Measurements from ENCODE around the gene THOC6.
"Not testable (repeated sequence)": the region's sequence is repeated elsewhere in the genome, so short reads cannot be mapped to it uniquely, and the experiment has no call there.

THOC6 gene

DNA sequence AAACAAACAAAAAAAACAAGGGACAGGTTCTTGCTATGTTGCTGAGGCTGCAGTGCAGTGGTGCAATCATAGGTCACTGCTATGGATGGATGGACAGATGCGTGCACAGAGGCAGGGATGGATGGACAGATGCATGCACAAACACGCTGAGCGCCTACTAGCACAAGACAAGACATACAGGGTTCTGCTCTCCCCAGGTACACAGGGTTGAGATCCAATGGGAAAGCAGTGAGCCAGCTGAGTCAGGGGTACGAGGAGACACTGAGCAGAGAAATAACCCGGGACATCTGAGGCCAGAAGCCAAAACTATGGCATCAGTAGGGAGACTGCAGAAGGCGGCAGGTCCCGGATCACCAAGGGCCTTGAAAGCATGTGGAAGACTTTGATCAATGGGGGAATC is 47.8 kb downstream of the THOC6 start:
- Histone ChIP-seq H3K4me1 (ENCODE audit: control insufficient read depth, low read length) (peaks cover 28% of the 10 kb centered on the region), H3F3A (ENCODE audit: control insufficient read depth, insufficient read depth) (no peaks in the 10 kb centered on the region), H3K36me3 (ENCODE audit: control insufficient read depth, low read length) (no peaks in the 10 kb centered on the region), H3K4me3 (ENCODE audit: low read length) (no peak overlapping the region), H3K27me3 (ENCODE audit: control insufficient read depth, low read length) (no peaks in the 10 kb centered on the region), H3K4me2 (ENCODE audit: low read length) (no peak overlapping the region), H3K9me2 (replicated peaks; ENCODE audit: control insufficient read depth, low read length) (no peaks in the 10 kb centered on the region), H3K27ac (ENCODE audit: low read depth, low read length) (no peak overlapping the region), H3K9me3 (ENCODE audit: control insufficient read depth, insufficient read depth, low read length) (no peaks in the 10 kb centered on the region), H3K79me2 (ENCODE audit: control insufficient read depth, low read length) (no peaks in the 10 kb centered on the region), H4K20me1 (ENCODE audit: control insufficient read depth, insufficient read depth, low read depth, low read length) (no peaks in the 10 kb centered on the region)
- no peak for TF ChIP-seq EZH2phosphoT487 (IDR thresholded peaks at IDR 0.05; ENCODE audit: borderline replicate concordance, low read length)
- no peak for TF ChIP-seq CTCF (IDR thresholded peaks at IDR 0.05; ENCODE audit: low read depth, low read length, poor library complexity, severe bottlenecking)

DNA sequence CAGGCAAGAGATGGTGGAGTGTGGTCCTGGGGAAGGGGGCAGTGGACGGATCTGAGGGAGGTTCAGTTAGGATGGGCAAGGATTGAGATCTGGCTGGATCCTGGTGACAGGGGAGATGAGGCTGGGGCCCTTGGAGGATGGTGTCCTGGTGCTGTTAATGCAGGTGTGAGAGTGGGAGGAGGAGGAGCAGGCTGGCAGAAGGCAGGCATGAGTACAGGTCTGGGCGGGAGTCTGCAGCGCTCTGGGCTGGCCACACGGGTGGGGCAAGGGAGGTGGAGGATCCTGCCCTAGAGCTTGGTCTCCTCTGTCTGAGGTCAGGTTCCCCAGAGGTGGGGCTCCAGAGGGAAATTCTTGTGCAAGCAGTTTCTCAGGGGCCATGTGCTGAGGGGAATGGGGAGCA is 48.3 kb downstream of the THOC6 start:
- not testable (repeated sequence) for H4K20me1 ChIP-seq (ENCODE audit: control insufficient read depth, insufficient read depth, low read depth, low read length); H3K79me2 ChIP-seq (ENCODE audit: control insufficient read depth, low read length); H3K4me3 ChIP-seq (ENCODE audit: low read length); H3K27ac ChIP-seq (ENCODE audit: low read depth, low read length); H3K9me3 ChIP-seq (ENCODE audit: control insufficient read depth, insufficient read depth, low read length); H3K9me2 ChIP-seq (replicated peaks; ENCODE audit: control insufficient read depth, low read length); H3K4me2 ChIP-seq (ENCODE audit: low read length); H3F3A ChIP-seq (ENCODE audit: control insufficient read depth, insufficient read depth); H3K27me3 ChIP-seq (ENCODE audit: control insufficient read depth, low read length); H3K36me3 ChIP-seq (ENCODE audit: control insufficient read depth, low read length)
- H3K4me1 ChIP-seq (ENCODE audit: control insufficient read depth, low read length): peaks cover 33% of the 10 kb centered on the region

DNA sequence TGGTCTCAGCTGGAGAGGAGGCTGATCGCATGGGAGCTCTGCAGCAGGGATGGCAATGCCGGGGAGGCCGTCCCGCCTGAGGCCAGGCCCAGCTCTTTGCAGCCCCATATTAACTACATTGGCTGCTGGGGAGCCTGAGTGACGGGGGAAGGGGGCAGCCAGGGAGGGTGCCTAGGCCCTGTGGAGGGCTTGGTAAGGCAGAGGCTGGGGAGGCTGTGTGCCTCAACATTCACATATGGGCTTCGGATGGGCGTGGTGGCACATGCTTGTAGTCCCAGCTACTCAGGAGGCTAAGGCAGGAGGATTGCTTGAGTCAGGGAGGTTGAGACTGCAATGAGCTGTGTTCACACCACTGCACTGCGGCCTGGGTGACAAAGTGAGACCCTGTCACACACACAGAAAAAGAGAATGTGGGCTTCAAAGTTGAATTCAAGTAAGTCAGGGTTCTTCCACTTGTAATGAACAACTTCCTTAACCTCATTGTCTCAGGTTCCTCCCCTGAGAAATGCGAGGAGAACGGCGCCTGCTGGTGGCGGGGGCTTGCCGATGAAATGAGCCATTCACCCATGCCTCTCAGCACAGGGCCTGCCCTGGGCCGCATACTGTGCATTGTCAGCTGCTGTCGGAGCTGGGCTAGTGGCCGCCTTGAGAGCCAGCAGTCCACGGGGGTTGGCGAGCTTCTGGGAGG is 48.9 kb downstream of the THOC6 start:
- H4K20me1 ChIP-seq (ENCODE audit: control insufficient read depth, insufficient read depth, low read depth, low read length); H3K36me3 ChIP-seq (ENCODE audit: control insufficient read depth, low read length); H3K27ac ChIP-seq (ENCODE audit: low read depth, low read length); H3K9me2 ChIP-seq (replicated peaks; ENCODE audit: control insufficient read depth, low read length); H3K4me3 ChIP-seq (ENCODE audit: low read length); H3K27me3 ChIP-seq (ENCODE audit: control insufficient read depth, low read length); H3K79me2 ChIP-seq (ENCODE audit: control insufficient read depth, low read length); H3F3A ChIP-seq (ENCODE audit: control insufficient read depth, insufficient read depth); H3K4me2 ChIP-seq (ENCODE audit: low read length); H3K9me3 ChIP-seq (ENCODE audit: control insufficient read depth, insufficient read depth, low read length): not testable (repeated sequence)
- peaks cover 35% of the 10 kb centered on the region for H3K4me1 ChIP-seq (ENCODE audit: control insufficient read depth, low read length)

DNA sequence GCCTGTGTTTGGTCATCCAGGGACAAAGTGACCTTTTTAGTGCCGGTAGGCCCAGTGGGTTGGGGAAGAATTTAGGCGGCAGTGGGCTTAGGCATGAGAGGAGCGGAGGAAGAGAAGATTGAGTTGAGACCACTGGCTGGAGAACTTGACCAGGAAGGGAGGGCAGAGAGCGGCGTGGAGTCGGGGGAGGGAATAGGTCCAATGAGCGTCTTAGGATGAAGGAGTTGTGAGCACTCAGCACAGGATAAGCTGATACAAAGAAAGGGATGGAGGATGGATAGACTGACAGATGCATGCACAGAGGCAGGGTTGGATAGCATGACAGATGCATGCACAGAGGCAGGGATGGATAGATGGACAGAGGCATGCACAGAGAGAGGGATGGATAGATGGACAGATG is 49.6 kb downstream of the THOC6 start:
- H3K27ac ChIP-seq (ENCODE audit: low read depth, low read length): no peak overlapping the region
- H4K20me1 ChIP-seq (ENCODE audit: control insufficient read depth, insufficient read depth, low read depth, low read length): no peaks in the 10 kb centered on the region
- H3K9me2 ChIP-seq (replicated peaks; ENCODE audit: control insufficient read depth, low read length): no peaks in the 10 kb centered on the region
- no peaks in the 10 kb centered on the region for H3F3A ChIP-seq (ENCODE audit: control insufficient read depth, insufficient read depth)
- TF ChIP-seq CTCF (IDR thresholded peaks at IDR 0.05; ENCODE audit: low read depth, low read length, poor library complexity, severe bottlenecking) (no peak), EZH2phosphoT487 (IDR thresholded peaks at IDR 0.05; ENCODE audit: borderline replicate concordance, low read length) (no peak)
- no peaks in the 10 kb centered on the region for H3K36me3 ChIP-seq (ENCODE audit: control insufficient read depth, low read length)
- H3K4me2 ChIP-seq (ENCODE audit: low read length): no peak overlapping the region
- no peaks in the 10 kb centered on the region for H3K9me3 ChIP-seq (ENCODE audit: control insufficient read depth, insufficient read depth, low read length)
- peaks cover 35% of the 10 kb centered on the region for H3K4me1 ChIP-seq (ENCODE audit: control insufficient read depth, low read length)
- H3K4me3 ChIP-seq (ENCODE audit: low read length): no peak overlapping the region
- no peaks in the 10 kb centered on the region for H3K79me2 ChIP-seq (ENCODE audit: control insufficient read depth, low read length)
- H3K27me3 ChIP-seq (ENCODE audit: control insufficient read depth, low read length): no peaks in the 10 kb centered on the region

All from DOHH2 (cell line).